K562 (cell line): Measurements from ENCODE around the gene MICU1. TPM values are rescaled to one million over a fixed set of nuclear protein-coding genes. Genes with fewer than 3 reads are reported as not detected.

Experiments
- CREM ChIP-seq: IDR thresholded peaks from 2 replicates; pipeline ENCODE4 v1.6.1; 2014; ENCODE audit warnings: antibody characterized with exemption, low read depth
- DPF2 ChIP-seq: fragments of 450-650 bp; IDR thresholded peaks from 2 replicates; pipeline ENCODE4 v1.6.1; 2016
- MAZ ChIP-seq, 2 experiments: fragments of 450-650 bp in 1 of 2; sonication (generic) in 1 of 2; formaldehyde crosslinking; IDR thresholded peaks in 1 of 2; conservative IDR thresholded peaks in 1 of 2; 2 replicates each; pipeline versions ENCODE4 v1.4.0 to v1.5.0; 2020; ENCODE audit warnings: mild to moderate bottlenecking in 1 of 2, missing genetic modification reagents in 1 of 2
- NEUROD1 ChIP-seq: fragments of 150-350 bp; IDR thresholded peaks from 2 replicates; pipeline ENCODE4 v1.6.1; 2014; ENCODE audit warnings: borderline replicate concordance, low read length, low read depth; ENCODE audit not compliant: partially characterized antibody
- RUNX1 ChIP-seq: sonication (generic); IDR thresholded peaks from 2 replicates; pipeline ENCODE4 v1.6.1; 2016; ENCODE audit warnings: antibody characterized with exemption, low read depth
- SMARCA4 ChIP-seq: fragments of 450-650 bp; IDR thresholded peaks from 2 replicates; pipeline ENCODE4 v1.6.1; 2016
- SNIP1 ChIP-seq: fragments of 450-650 bp; IDR thresholded peaks from 2 replicates; pipeline ENCODE4 v1.7.1; 2017; ENCODE audit warnings: low read depth, mild to moderate bottlenecking
- TEAD4 ChIP-seq, 2 experiments: sonication (generic) in 1 of 2; formaldehyde crosslinking in 1 of 2; IDR thresholded peaks; 2 replicates each; pipeline versions ENCODE4 v1.6.1 to v1.8.0; 2012 to 2022; ENCODE audit warnings: borderline replicate concordance in 1 of 2, inconsistent platforms in 1 of 2, low read length in 1 of 2, mild to moderate bottlenecking in 1 of 2, missing genetic modification reagents in 1 of 2
- THRAP3 ChIP-seq: fragments of 450-650 bp; IDR thresholded peaks from 2 replicates; pipeline ENCODE4 v1.6.1; 2016; ENCODE audit warnings: mild to moderate bottlenecking, inconsistent platforms, borderline replicate concordance
- XRCC4 ChIP-seq: IDR thresholded peaks from one replicate; pipeline ENCODE4 v1.6.1; 2011; ENCODE audit not compliant: insufficient read depth, insufficient read length; ENCODE audit errors: extremely low read depth
- YBX1 ChIP-seq: fragments of 450-650 bp; IDR thresholded peaks from 2 replicates; pipeline ENCODE4 v1.7.1; 2016; ENCODE audit warnings: mild to moderate bottlenecking
- ZFP1 ChIP-seq: fragments of 450-650 bp; formaldehyde crosslinking; IDR thresholded peaks from 2 replicates; pipeline ENCODE4 v1.4.0; 2020; ENCODE audit warnings: mild to moderate bottlenecking, mixed read lengths
- ZKSCAN1 ChIP-seq: fragments of 150-350 bp; IDR thresholded peaks from 2 replicates; pipeline ENCODE4 v1.6.1; 2016; ENCODE audit warnings: low read depth, low read length
- ZNF785 ChIP-seq: fragments of 250-450 bp; sonication (Bioruptor Pico); IDR thresholded peaks from 2 replicates; pipeline ENCODE4 v1.4.0; 2020; ENCODE audit warnings: mild to moderate bottlenecking
- ZSCAN29 ChIP-seq: fragments of 450-650 bp; IDR thresholded peaks from 2 replicates; pipeline ENCODE4 v1.6.1; 2017
- polyA plus RNA-seq, 8 experiments: library from polyadenylated mRNA; depleted of rRNA in 4 of 8; stranded (reverse) in 5 of 8; unstranded in 3 of 8; fragments of >200 nt; fragmentation: Nextera tagmentation in 2 of 8; fragmentation: Illumina TruSeq in 1 of 8; extraction: Ambion mirVana in 2 of 8; extraction: Trizol in 1 of 8; gene quantifications; 2 replicates each; pipeline versions ENCODE4 v1.2.1 to v1.2.3, GENCODE V29; 2011 to 2014; ENCODE audit warnings: inconsistent platforms in 1 of 8, missing spikeins in 1 of 8
- total RNA-seq, 7 experiments: library from RNA; depleted of rRNA in 6 of 7; stranded (reverse); fragments of >200 nt in 6 of 7; fragmentation: Illumina TruSeq in 2 of 7; extraction: Trizol in 2 of 7; gene quantifications; 2 replicates each; pipeline versions ENCODE4 v1.2.1 to v1.2.3, GENCODE V29; 2011 to 2021; ENCODE audit warnings: low replicate concordance in 1 of 7
- TF ChIP-seq, protein P1 (sequence below), 2 experiments: fragments of 450-650 bp; IDR thresholded peaks; 2 replicates each; pipeline ENCODE4 v1.6.1; 2018; ENCODE audit warnings: mild to moderate bottlenecking in 2 of 2, low read depth in 1 of 2; ENCODE audit not compliant: partially characterized antibody in 2 of 2
- TF ChIP-seq, protein P2 (sequence below): fragments of 200-800 bp; sonication (Bioruptor generic); IDR thresholded peaks from 2 replicates; pipeline ENCODE4 v1.6.1; 2017; ENCODE audit warnings: missing genetic modification characterization, missing compliant biosample characterization
- TF ChIP-seq, protein P3 (sequence below): sonication (generic); formaldehyde crosslinking; IDR thresholded peaks from 2 replicates; pipeline ENCODE4 v1.8.0; 2022; ENCODE audit warnings: missing genetic modification reagents, mild to moderate bottlenecking, borderline replicate concordance
- TF ChIP-seq, protein P4 (sequence below): fragments of 450-650 bp; IDR thresholded peaks from 2 replicates; pipeline ENCODE4 v1.6.1; 2016; ENCODE audit warnings: antibody characterized with exemption
- TF ChIP-seq, protein P5 (sequence below): fragments of 250-450 bp; sonication (Bioruptor Pico); IDR thresholded peaks from 2 replicates; pipeline ENCODE4 v1.8.0; 2021; ENCODE audit warnings: mild to moderate bottlenecking, moderate library complexity

Gene MICU1
- total and polyA plus RNA-seq, 9 of the 15 experiments (the other 6 are each of a cell fraction or from before 2014, with no cell fraction given) = 29.3 to 76.8 (median 48.4) TPM

DNA sequence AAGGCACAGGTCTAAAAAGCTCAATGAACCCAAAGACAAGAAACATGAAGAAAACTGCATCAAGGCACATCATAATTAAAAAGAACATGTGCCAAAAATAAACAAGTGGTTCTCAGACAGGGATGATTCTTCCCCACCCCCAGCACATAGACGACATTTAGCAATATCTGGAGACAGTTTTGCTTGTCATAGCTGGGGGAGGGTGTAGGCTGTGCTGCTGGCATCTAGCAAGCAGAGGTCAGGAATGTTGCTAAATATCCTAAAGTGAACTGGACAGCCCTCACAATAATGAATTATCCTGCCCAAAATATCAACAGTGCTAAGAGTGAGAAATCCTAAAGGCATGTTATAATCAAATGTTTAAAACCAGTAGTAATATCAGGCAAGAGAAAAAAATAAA is 122.6 kb downstream of the MICU1 start (continued):
- TF ChIP-seq XRCC4 = no peak
- no peak for TF ChIP-seq MAZ (CRISPR knock-in tag; conservative IDR thresholded peaks at IDR 0.05 in 1 of 2, IDR thresholded peaks at IDR 0.05 in 1 of 2)
- no peak for TF ChIP-seq RUNX1
- TF ChIP-seq, protein P1, sequence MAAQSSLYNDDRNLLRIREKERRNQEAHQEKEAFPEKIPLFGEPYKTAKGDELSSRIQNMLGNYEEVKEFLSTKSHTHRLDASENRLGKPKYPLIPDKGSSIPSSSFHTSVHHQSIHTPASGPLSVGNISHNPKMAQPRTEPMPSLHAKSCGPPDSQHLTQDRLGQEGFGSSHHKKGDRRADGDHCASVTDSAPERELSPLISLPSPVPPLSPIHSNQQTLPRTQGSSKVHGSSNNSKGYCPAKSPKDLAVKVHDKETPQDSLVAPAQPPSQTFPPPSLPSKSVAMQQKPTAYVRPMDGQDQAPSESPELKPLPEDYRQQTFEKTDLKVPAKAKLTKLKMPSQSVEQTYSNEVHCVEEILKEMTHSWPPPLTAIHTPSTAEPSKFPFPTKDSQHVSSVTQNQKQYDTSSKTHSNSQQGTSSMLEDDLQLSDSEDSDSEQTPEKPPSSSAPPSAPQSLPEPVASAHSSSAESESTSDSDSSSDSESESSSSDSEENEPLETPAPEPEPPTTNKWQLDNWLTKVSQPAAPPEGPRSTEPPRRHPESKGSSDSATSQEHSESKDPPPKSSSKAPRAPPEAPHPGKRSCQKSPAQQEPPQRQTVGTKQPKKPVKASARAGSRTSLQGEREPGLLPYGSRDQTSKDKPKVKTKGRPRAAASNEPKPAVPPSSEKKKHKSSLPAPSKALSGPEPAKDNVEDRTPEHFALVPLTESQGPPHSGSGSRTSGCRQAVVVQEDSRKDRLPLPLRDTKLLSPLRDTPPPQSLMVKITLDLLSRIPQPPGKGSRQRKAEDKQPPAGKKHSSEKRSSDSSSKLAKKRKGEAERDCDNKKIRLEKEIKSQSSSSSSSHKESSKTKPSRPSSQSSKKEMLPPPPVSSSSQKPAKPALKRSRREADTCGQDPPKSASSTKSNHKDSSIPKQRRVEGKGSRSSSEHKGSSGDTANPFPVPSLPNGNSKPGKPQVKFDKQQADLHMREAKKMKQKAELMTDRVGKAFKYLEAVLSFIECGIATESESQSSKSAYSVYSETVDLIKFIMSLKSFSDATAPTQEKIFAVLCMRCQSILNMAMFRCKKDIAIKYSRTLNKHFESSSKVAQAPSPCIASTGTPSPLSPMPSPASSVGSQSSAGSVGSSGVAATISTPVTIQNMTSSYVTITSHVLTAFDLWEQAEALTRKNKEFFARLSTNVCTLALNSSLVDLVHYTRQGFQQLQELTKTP (IDR thresholded peaks at IDR 0.05; ENCODE audit: low read depth in 1 of 2, partially characterized antibody in 2 of 2) = no peak
- no peak for TF ChIP-seq THRAP3
- no peak for TF ChIP-seq ZNF785 (CRISPR knock-in tag)
- TF ChIP-seq, protein P2, sequence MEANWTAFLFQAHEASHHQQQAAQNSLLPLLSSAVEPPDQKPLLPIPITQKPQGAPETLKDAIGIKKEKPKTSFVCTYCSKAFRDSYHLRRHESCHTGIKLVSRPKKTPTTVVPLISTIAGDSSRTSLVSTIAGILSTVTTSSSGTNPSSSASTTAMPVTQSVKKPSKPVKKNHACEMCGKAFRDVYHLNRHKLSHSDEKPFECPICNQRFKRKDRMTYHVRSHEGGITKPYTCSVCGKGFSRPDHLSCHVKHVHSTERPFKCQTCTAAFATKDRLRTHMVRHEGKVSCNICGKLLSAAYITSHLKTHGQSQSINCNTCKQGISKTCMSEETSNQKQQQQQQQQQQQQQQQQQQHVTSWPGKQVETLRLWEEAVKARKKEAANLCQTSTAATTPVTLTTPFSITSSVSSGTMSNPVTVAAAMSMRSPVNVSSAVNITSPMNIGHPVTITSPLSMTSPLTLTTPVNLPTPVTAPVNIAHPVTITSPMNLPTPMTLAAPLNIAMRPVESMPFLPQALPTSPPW = no peak
- TF ChIP-seq YBX1 = no peak
- no peak for TF ChIP-seq SNIP1
- TF ChIP-seq TEAD4 (IDR thresholded peaks at IDR 0.05; ENCODE audit: low read length) = 0 out of 2 replicates have a peak, but pooled peaks have one; percentile 35
- TF ChIP-seq TEAD4 (CRISPR knock-in tag; IDR thresholded peaks at IDR 0.05; ENCODE audit: borderline replicate concordance) = no peak
- TF ChIP-seq, protein P3, sequence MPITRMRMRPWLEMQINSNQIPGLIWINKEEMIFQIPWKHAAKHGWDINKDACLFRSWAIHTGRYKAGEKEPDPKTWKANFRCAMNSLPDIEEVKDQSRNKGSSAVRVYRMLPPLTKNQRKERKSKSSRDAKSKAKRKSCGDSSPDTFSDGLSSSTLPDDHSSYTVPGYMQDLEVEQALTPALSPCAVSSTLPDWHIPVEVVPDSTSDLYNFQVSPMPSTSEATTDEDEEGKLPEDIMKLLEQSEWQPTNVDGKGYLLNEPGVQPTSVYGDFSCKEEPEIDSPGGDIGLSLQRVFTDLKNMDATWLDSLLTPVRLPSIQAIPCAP = no peak
- no peak for TF ChIP-seq NEUROD1
- no peak for TF ChIP-seq ZSCAN29
- TF ChIP-seq, protein P4, sequence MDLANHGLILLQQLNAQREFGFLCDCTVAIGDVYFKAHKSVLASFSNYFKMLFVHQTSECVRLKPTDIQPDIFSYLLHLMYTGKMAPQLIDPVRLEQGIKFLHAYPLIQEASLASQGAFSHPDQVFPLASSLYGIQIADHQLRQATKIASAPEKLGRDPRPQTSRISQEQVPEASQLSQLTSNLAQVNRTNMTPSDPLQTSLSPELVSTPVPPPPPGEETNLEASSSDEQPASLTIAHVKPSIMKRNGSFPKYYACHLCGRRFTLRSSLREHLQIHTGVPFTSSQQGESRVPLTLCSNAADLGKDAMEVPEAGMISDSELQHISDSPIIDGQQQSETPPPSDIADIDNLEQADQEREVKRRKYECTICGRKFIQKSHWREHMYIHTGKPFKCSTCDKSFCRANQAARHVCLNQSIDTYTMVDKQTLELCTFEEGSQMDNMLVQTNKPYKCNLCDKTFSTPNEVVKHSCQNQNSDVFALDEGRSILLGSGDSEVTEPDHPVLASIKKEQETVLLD = no peak
- TF ChIP-seq SMARCA4 = 0 out of 2 replicates have a peak, but pooled peaks have one; percentile 7
- TF ChIP-seq, protein P5, sequence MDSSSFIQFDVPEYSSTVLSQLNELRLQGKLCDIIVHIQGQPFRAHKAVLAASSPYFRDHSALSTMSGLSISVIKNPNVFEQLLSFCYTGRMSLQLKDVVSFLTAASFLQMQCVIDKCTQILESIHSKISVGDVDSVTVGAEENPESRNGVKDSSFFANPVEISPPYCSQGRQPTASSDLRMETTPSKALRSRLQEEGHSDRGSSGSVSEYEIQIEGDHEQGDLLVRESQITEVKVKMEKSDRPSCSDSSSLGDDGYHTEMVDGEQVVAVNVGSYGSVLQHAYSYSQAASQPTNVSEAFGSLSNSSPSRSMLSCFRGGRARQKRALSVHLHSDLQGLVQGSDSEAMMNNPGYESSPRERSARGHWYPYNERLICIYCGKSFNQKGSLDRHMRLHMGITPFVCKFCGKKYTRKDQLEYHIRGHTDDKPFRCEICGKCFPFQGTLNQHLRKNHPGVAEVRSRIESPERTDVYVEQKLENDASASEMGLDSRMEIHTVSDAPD (CRISPR knock-in tag) = no peak
- no peak for TF ChIP-seq ZFP1 (CRISPR knock-in tag)
- peak; percentile 53 for TF ChIP-seq CREM
- TF ChIP-seq DPF2 = peak; percentile 48; the same call in 1 of the 2 replicates
- TF ChIP-seq ZKSCAN1 = no peak
